ENCODE data around the gene BLVRB.
"Not testable (repeated sequence)": the region's sequence is repeated elsewhere in the genome, so short reads cannot be mapped to it uniquely, and the experiment has no call there.

GRCh38 chr19:40430242-40430641, 35.3 kb downstream of the BLVRB start:
- not testable (repeated sequence) for TF ChIP-seq CTCF (conservative IDR thresholded peaks at IDR 0.05; ENCODE audit: low read depth, low read length); EZH2 (IDR thresholded peaks at IDR 0.05; ENCODE audit: low read length, unreplicated experiment); EZH2phosphoT487 (IDR thresholded peaks at IDR 0.05; ENCODE audit: borderline replicate concordance, low read length)

All from PC-3 (cell line).